Effector memory CD4-positive, alpha-beta T cell (primary cell): ENCODE results near the gene TBX20.
"Not testable (repeated sequence)": the region's sequence is repeated elsewhere in the genome, so short reads cannot be mapped to it uniquely, and the experiment has no call there.

Source experiments
- DNase-seq, 3 donors: peaks; one replicate each; pipeline ENCODE4 v3.0.0-alpha.2; 2020
- H3K27ac ChIP-seq: 2 replicates; pipeline ENCODE4 v1.7.0; 2013; ENCODE audit warnings: mild to moderate bottlenecking, low read length, moderate library complexity; ENCODE audit not compliant: insufficient read depth, poor library complexity, severe bottlenecking
- H3K27me3 ChIP-seq: replicated peaks from 2 replicates; pipeline ENCODE4 v1.7.0; 2013; ENCODE audit warnings: mild to moderate bottlenecking, low read length; ENCODE audit not compliant: insufficient read depth, control insufficient read depth, poor library complexity, severe bottlenecking
- H3K36me3 ChIP-seq: 2 replicates; pipeline ENCODE4 v1.7.0; 2013; ENCODE audit warnings: mild to moderate bottlenecking, low read length, moderate library complexity; ENCODE audit not compliant: control insufficient read depth, insufficient read depth
- H3K4me1 ChIP-seq: 2 replicates; pipeline ENCODE4 v1.7.0; 2013; ENCODE audit warnings: low read length, mild to moderate bottlenecking; ENCODE audit not compliant: control insufficient read depth, insufficient read depth, poor library complexity, severe bottlenecking
- H3K4me3 ChIP-seq: 2 replicates; pipeline ENCODE4 v1.7.0; 2013; ENCODE audit warnings: low read length, low read depth, mild to moderate bottlenecking; ENCODE audit not compliant: insufficient read depth, poor library complexity, severe bottlenecking
- H3K9me3 ChIP-seq: 2 replicates; pipeline ENCODE4 v1.7.0; 2013; ENCODE audit warnings: mild to moderate bottlenecking, low read length, moderate library complexity; ENCODE audit not compliant: control insufficient read depth

The TBX20 gene

DNA sequence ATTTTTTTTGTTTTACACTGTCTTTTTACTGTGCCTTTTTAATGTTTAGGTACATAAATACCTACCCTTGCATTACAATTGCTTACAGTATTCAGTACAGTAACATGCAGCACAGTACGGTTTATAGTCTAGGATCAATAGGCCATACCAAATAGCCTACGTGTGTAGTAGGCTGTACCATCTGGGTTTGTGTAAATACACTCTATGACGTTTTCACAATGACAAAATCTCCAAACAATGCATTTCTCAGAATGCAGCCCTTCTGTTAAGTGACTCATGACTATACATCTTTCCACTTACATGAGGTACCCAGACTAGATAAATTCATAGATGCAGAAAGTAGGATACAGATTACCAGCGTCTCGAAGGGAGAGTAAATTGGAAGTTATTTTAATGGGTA lies 26.5 kb downstream of the TBX20 start:
- H3K4me3 ChIP-seq, DNase-seq, H3K4me1 ChIP-seq, H3K36me3 ChIP-seq, H3K27me3 ChIP-seq, H3K9me3 ChIP-seq, H3K27ac ChIP-seq: not testable (repeated sequence)

DNA sequence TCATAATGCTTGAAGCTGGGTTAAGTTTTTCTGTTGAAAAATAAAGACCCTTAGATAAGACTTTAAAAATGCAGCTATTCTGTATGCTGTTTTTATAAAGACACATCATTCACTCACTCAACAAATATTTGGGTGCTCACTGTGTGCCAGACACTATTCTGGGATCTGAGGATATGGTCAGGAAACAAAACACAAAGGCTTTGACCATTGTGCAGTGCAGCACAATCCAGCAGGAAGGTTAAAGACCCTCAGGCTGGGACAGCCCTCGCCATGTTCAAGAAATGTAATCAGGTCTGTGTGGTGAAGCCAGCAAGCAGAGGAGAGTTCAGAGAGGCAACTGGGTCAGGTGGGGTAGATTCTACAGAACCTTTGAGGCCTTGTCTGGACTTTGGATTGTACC lies 31.5 kb downstream of the TBX20 start:
- H3K36me3 ChIP-seq, H3K9me3 ChIP-seq, H3K27ac ChIP-seq, DNase-seq, H3K4me3 ChIP-seq, H3K4me1 ChIP-seq, H3K27me3 ChIP-seq: not testable (repeated sequence)

- H3K9me3 ChIP-seq, H3K4me3 ChIP-seq, H3K27ac ChIP-seq, H3K36me3 ChIP-seq, H3K4me1 ChIP-seq, DNase-seq, H3K27me3 ChIP-seq: not testable (repeated sequence)
Measured at GRCh38 chr7:35220176-35220575, 33.7 kb downstream of the TBX20 start.

- H3K9me3 ChIP-seq, H3K36me3 ChIP-seq, H3K27ac ChIP-seq, DNase-seq, H3K27me3 ChIP-seq, H3K4me3 ChIP-seq, H3K4me1 ChIP-seq: not testable (repeated sequence)
Measured at GRCh38 chr7:35216033-35216432, 37.9 kb downstream of the TBX20 start.

DNA sequence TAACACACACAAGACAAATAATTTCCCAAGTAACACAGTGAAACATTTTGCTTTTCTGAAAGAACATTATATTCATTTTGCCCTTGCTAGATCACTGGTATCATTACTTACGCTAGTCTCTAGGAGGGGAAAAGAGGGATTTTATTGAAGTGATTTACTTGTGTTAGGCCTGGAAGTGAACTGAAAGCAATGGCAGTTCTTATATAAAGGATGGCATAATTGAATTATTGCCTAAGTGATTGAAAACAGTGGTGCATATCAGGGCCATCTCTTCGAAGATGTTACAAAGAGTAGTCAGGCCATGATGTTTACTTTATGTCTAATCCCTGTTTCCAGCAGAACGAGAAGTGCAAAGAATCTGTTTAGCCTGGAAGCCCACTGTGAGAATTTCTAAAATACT lies 38.8 kb downstream of the TBX20 start:
- H3K27me3 ChIP-seq, H3K4me1 ChIP-seq, H3K27ac ChIP-seq, H3K4me3 ChIP-seq, H3K36me3 ChIP-seq, H3K9me3 ChIP-seq, DNase-seq: not testable (repeated sequence)

GRCh38 chr7:35206924-35207323 lies 47.0 kb downstream of the TBX20 start:
- H3K4me3 ChIP-seq, H3K4me1 ChIP-seq, H3K27me3 ChIP-seq, H3K9me3 ChIP-seq, H3K36me3 ChIP-seq, DNase-seq, H3K27ac ChIP-seq: not testable (repeated sequence)

- H3K4me1 ChIP-seq, H3K27ac ChIP-seq, H3K9me3 ChIP-seq, H3K4me3 ChIP-seq, DNase-seq, H3K27me3 ChIP-seq, H3K36me3 ChIP-seq: not testable (repeated sequence)
Measured at GRCh38 chr7:35204850-35205249, 49.0 kb downstream of the TBX20 start.

DNA sequence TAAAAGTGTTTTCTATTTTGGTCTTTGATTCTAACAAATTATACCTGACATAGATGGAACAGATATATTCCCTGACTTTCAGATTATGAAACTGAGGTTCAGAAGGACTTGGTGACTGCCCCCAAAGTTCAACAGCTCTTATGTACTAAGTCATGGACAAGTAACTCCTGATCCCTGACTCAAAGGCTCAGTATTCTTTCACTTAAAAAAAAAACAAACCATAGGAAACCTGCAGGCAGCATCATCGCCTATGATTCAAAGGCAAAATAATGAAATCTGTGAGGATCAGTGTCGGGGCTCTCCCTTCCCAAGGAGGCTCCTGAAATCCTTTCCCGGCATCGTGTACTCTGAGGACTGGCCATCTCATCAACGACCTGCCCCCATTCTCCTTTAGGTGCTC lies 49.9 kb downstream of the TBX20 start:
- H3K27ac ChIP-seq, H3K27me3 ChIP-seq, H3K4me3 ChIP-seq, DNase-seq, H3K36me3 ChIP-seq, H3K4me1 ChIP-seq, H3K9me3 ChIP-seq: not testable (repeated sequence)

- H3K4me1 ChIP-seq, H3K36me3 ChIP-seq, H3K27ac ChIP-seq, DNase-seq, H3K4me3 ChIP-seq, H3K9me3 ChIP-seq, H3K27me3 ChIP-seq: not testable (repeated sequence)
Measured at GRCh38 chr7:35202353-35202752, 51.5 kb downstream of the TBX20 start.

- not testable (repeated sequence) for H3K4me3 ChIP-seq, H3K4me1 ChIP-seq, H3K9me3 ChIP-seq, H3K27ac ChIP-seq, H3K36me3 ChIP-seq, DNase-seq, H3K27me3 ChIP-seq
Measured at GRCh38 chr7:35200170-35200569, 53.7 kb downstream of the TBX20 start.
